8988T (cell line): ENCODE data around the gene KLHL21.
A peak's percentile ranks its signal among the peaks of the same experiment; 100 is the strongest.
"Not testable (repeated sequence)": the region's sequence is repeated elsewhere in the genome, so short reads cannot be mapped to it uniquely, and the experiment has no call there.

ENCODE experiments used
- DNase-seq: peaks from one replicate; pipeline ENCODE4 v3.0.0; 2011

The KLHL21 gene, protein sequence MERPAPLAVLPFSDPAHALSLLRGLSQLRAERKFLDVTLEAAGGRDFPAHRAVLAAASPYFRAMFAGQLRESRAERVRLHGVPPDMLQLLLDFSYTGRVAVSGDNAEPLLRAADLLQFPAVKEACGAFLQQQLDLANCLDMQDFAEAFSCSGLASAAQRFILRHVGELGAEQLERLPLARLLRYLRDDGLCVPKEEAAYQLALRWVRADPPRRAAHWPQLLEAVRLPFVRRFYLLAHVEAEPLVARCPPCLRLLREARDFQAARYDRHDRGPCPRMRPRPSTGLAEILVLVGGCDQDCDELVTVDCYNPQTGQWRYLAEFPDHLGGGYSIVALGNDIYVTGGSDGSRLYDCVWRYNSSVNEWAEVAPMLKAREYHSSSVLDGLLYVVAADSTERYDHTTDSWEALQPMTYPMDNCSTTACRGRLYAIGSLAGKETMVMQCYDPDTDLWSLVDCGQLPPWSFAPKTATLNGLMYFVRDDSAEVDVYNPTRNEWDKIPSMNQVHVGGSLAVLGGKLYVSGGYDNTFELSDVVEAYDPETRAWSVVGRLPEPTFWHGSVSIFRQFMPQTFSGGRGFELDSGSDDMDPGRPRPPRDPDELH

GRCh38 chr1:6602669-6603237 lies at the start of gene KLHL21:
KLHL21 (minus strand) TSS chr1:6602869; CDS start chr1:6602817, 52 bp downstream.
- no peak for DNase-seq

- no peak for DNase-seq
Measured at GRCh38 chr1:6651909-6652308, 49.2 kb upstream of the KLHL21 start.

DNA sequence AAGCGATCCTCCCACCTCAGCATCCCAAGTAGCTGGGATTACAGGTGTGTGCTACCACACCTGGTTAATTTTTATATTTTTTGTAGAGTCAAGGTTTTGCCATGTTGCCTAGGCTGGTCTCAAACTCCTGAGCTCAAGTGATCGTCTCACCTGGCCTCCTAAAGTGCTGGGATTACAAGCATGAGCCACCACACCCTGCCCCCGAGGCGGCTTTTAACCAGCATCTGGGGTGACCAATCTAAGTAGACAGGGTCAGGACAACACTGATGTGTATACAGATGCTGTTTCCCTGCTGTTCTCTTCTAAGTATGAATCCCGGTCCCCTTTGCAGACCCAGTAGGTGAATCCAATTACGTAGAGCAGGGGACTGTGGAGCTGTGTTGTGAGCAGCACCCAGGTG lies 45.9 kb upstream of the KLHL21 start:
- DNase-seq, result no peak

DNA sequence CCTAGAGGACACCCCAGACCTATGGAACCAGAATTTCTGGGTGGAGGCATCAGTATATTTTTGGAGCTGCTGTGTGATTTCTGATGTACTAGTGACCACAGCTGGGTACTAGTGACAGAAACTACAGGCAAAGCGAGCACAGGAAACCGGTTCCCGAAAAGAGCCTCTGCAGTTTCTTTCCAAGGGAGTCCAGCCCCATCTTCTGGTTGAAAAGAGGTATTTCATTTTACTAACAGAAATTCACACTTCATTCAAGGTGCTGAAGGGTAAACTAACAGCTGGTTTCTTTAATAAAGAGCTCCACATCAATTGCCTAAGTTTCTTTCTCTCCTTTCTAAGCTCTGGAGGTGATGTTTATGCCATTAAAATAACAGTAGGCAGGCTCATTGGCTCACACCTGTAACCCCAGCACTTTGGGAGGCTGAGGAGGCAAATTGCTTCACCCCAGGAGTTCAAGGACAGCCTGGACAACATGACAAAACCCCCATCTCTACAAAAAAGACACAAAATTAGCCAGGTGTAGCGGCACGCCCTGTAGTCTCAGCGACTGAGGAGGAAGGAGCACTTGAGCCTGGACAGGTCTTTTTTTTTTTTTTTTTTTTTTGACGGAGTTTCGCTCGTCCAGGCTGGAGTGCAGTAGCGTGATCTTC lies 44.0 kb upstream of the KLHL21 start:
- no peak for DNase-seq

GRCh38 chr1:6645018-6645417 lies 42.3 kb upstream of the KLHL21 start:
- DNase-seq, result no peak

DNA sequence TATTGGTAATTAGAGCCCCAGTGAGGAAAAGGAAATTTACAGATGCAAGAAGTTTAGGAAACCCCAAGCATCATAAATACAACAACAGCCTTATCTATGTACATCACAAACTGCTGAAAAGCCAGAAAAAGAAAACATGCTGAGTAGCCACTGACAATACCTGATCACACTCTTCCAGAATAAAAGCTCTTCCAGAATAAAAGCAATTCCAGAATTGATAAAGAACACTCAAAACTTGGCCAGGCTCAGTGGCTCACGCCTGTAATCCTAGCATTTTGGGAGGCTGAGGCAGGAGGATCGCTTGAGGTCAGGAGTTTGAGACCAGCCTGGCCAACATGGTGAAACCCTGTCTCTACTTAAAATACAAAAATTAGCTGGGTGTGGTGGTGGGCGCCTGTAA lies 38.2 kb upstream of the KLHL21 start:
- DNase-seq, result not testable (repeated sequence)

GRCh38 chr1:6638226-6638625 lies 35.6 kb upstream of the KLHL21 start:
- no peak for DNase-seq

DNA sequence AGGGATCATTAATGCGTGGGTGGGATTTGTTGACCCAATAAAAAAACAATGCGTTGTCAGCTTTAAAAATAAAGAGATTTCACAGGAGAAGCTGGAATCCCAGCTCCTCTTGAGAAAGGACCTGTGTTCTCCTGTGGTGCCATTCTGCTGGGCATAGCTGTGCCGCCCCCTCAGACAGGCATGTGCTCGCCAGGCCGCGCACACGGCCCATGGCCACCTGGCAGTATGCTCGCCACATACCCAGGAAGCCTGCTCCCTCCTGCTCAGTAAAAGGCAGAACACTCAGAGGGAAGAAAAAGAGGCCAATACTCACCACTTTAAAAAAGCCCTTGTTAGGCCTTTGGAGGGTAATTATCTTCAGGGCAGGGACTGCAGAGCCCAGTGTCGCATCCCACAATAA lies 35.1 kb upstream of the KLHL21 start:
- no peak for DNase-seq

DNA sequence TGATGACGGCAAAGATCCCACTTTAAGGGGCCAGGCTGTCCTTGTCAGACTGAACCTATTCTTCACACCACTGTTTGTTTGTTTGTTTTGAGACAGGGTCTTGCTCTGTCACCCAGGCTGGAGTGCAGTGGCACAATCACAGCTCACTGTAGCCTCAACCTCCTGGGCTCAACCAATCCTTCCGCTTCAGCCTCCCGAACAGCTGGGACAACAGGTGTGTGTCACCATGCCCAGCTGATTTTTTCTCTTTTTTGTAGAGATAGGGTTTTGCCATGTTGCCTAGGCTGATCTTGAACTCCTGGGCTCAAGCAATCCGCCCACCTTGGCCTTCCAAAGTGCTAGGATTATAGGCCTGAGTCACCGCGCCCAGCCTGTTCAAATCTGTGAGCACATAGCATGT lies 34.1 kb upstream of the KLHL21 start:
- DNase-seq, result not testable (repeated sequence)

- no peak for DNase-seq
Measured at GRCh38 chr1:6635910-6636760, 33.5 kb upstream of the KLHL21 start.

DNA sequence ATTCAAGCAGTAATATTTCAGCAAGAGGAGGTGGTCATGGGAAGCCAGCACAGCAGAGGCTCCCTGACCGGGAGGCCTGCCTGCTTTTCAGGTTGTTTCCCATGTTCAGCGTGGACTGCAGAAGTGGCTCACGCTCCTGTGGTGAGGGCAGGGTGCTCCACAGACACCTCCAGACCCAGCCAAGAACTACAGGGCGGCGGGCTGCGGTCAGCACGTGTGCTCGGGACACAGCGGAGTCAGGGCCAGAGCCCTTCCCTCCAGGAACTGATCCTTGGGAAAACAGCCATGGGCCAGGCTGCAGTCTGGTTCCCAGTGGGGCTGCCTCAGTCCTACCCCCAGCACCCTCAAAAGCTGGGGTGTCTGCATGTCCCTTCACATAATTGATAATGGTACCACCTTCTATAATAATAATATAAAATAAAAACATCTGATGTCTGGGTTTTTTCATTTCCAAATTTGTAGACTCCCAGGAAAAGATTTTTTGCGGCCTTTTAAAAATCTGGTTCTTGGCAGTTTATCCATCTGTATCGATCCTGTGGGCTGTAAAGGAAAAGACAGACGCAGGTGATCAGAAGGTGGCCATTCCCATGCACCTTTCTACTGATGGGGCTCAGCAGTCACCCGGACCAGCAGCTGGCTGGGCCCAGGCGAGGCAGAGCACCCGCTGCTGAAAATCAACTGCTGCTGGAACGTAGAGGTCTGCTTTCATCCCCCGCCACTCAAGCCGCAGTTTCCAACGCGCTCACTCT lies 32.7 kb upstream of the KLHL21 start:
- no peak for DNase-seq

DNA sequence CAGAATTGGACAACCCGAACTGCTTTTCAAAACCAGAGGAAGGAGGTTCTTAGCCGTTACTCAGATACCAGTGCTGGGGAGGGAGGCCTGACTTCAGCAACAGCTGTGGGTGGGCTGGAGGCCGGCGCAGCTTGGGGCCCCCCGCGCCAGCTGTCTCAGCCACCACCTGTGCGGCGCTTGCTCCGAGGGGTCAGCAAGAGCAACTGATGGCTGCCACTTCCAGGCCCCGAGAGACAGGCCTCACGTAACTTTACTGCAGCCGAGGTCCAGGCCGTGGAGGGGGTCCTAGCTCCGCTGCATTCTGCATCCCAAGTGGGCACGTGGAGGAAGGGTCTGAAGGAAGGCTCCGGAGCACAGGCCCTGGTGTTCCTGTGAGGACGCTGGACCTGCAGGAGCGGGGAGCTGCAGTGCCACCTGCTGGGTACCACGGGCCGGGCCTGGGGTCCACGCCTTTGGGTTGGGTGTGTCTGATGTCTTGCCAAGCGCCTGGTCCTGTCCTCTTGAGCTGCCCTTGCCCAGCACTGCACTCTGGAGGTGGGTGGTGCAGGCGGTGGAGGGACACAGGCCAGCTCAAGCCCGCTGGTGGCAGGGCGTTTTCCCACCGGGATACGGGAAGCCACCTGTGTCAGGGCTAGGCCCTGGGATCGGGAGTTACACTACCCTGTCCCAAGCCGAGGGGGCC lies 31.8 kb upstream of the KLHL21 start:
- DNase-seq, result peak; percentile 81

GRCh38 chr1:6632588-6633514 lies 30.2 kb upstream of the KLHL21 start:
- no peak for DNase-seq

GRCh38 chr1:6631058-6631457 lies 28.4 kb upstream of the KLHL21 start:
- no peak for DNase-seq

DNA sequence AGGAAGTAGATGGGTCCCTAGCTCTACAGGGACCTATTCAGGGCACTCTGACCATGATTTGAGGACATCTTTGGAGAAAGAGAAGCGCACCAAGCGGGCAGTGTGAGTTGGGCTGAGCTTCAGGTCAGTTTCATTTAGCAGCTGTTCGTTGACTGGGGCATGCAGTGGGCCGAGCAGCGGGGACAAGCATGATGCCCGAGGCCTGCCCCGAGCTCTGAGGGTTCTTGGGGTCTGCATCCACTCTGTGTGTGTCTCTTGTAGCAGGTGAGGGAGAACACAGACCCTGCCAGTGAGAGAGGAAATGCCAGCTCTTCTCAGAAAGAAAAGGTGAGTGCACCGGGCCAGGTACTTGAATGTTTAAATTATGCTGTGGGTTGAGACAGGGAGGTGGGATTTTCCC lies 27.4 kb upstream of the KLHL21 start:
- DNase-seq, result no peak

DNA sequence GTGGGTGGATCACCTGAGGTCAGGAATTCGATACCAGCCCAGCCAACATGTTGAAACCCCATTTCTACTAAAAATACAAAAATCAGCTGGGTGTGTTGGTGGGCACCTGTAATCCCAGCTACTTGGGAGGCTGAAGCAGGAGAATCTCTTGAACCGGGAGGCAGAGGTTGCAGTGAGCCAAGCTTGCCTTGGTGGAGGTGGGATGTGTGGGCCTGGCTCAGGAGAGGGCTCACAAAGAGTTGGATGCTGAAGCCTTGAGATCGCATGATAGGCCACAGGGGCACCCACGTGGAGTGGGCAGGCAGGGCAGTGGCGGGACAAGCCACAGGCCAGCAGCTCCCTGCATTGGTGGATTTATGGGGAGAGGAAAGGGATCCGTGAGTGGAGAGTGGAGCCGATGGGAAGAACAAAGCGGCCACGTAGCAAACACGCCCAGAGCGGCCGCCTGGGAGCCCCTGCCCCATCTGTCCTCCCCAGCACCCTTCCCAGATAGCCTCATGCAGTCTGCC lies 26.4 kb upstream of the KLHL21 start:
- DNase-seq, result no peak

GRCh38 chr1:6627841-6628545 lies 25.3 kb upstream of the KLHL21 start:
- no peak for DNase-seq

GRCh38 chr1:6627031-6627430 lies 24.4 kb upstream of the KLHL21 start:
- DNase-seq, result no peak

DNA sequence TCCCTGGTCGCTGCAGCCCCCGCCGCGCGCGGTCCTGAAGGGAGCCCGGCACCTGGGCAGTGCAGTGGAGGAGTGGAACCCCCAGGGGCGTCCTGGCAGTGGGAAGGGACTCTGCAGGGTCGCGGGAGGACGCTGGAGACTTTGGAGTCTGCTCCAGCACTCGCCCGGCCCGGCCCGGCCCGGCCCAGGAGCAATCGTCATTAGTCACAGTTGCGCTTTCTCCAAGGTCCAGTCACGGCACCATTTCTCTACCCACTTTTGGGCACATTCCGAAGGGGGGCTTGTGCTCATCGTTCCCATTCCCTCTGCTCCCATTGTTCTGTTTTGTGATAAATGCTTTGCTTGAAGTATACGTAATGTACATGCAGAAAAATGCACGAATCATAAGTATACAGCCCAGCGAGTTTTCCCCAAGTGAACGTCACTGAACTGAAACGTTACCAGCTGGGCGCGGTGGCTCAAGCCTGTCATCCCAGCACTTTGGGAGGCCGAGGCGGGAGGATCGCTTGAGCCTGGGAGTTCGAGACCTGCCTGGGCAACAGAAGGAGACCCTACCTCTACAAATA lies 23.0 kb upstream of the KLHL21 start:
- no peak for DNase-seq
